ENCODE results near the gene HOXA13. TPM values are rescaled to one million over a fixed set of nuclear protein-coding genes. Genes with fewer than 3 reads are reported as not detected.

Gene HOXA13
- total and polyA plus RNA-seq, 8 donors: 29.0 TPM; not detected in 7

DNA sequence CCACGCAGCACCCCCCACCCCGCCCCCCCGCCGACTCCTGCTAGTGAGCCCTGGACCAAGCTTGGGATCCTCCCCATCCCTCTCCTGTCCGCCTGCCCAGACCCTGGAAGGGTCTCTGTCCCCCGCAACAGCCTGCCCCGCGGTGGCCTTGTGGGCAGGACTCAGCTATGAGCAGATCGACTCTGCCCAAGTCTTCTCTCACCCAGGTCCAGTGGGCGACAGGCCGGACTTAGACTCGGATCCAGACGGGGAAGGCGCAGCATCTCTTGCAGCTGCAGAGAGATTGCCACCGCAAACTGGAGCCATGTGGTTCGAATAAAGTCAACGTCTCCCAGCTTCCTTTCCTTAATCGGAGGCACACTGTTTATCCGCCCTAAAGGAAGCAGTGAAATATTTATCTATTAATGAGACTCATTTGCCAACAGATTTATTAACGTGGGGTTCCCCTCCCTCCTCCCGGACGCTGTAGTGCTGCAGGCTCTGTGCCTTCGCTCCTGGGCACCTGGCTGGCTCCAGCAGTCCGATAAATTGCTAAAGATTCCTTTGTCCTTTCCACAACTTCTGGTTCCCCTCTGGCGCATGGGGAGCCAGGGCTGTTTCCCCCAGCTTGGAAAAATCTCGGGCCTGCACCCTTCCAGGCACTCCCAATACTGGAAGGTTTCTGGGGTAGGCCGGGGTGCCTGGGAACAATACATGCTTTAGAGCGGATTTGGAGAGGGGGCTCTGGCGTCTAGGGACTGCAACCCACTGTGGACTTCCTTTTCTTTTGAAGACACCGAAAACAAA, 42.8 kb downstream of the HOXA13 start:
- no peaks in the 10 kb centered on the region for H3K36me3 ChIP-seq
- peak overlapping the region in 4 of 5 donors; percentile 62 to 99 (median 74) for H3K27ac ChIP-seq
- 14 to 26% (median 17%) methylated on average over 24 to 30 of the region's 30 CpGs for WGBS, 5 donors
- H3K27me3 ChIP-seq: peaks cover 8 to 100% (median 96%) of the 10 kb centered on the region in 3 donors
- peak in 1 of 2 donors; percentile 17 for DNase-seq
- H3K4me3 ChIP-seq: peak overlapping the region; percentile 43 to 65 (median 54)
- intact Hi-C loops (cut with DNase I; ENCODE audit: low total_unique reads): no loop called here
- TF ChIP-seq EP300 (IDR thresholded peaks at IDR 0.05) (no peak), POLR2AphosphoS5 (IDR thresholded peaks at IDR 0.05) (no peak), POLR2A (IDR thresholded peaks at IDR 0.05) (no peak)
- TF ChIP-seq, protein P1, sequence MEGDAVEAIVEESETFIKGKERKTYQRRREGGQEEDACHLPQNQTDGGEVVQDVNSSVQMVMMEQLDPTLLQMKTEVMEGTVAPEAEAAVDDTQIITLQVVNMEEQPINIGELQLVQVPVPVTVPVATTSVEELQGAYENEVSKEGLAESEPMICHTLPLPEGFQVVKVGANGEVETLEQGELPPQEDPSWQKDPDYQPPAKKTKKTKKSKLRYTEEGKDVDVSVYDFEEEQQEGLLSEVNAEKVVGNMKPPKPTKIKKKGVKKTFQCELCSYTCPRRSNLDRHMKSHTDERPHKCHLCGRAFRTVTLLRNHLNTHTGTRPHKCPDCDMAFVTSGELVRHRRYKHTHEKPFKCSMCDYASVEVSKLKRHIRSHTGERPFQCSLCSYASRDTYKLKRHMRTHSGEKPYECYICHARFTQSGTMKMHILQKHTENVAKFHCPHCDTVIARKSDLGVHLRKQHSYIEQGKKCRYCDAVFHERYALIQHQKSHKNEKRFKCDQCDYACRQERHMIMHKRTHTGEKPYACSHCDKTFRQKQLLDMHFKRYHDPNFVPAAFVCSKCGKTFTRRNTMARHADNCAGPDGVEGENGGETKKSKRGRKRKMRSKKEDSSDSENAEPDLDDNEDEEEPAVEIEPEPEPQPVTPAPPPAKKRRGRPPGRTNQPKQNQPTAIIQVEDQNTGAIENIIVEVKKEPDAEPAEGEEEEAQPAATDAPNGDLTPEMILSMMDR (IDR thresholded peaks at IDR 0.05): no peak
- H3K4me1 ChIP-seq: peaks cover 12 to 72% (median 54%) of the 10 kb centered on the region in 4 donors
- H3K9me3 ChIP-seq: no peaks in the 10 kb centered on the region

DNA sequence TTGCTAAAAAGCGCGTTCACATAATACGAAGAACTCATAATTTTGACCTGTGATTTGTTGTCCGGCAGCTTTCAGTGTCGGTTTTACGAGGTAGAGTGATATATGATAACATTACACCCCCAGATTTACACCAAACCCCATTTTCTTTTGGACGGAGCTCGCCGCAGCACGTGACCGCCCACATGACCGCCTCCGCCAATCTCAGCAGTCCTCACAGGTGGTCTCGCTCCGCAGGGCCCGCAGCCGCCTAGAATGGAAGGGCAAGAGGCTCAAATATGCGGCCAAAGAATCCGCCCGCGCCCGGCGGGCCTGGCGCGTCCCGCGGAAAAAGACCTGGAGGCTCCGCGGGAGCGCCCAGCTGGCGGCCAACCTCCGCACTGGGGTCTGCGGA, 43.4 kb downstream of the HOXA13 start, which contains the start of gene HOXA7:
Gene HOXA7 (minus strand): TSS at position 168 of the 391 bp plus-strand sequence. CDS start 130 bp downstream, at position 38.
- intact Hi-C loops (cut with DNase I; ENCODE audit: low total_unique reads): no loop called here
- H3K9me3 ChIP-seq: no peaks in the 10 kb centered on the region
- DNase-seq: peak; percentile 31 to 84
- H3K4me1 ChIP-seq: peaks cover 13 to 73% (median 57%) of the 10 kb centered on the region in 4 donors
- peaks cover 8 to 100% (median 96%) of the 10 kb centered on the region in 3 donors for H3K27me3 ChIP-seq
- 3 to 10% (median 8%) methylated on average over 15 to 33 of the region's 33 CpGs for WGBS, 5 donors
- peak within 1 kb of the TSS; percentile 43 to 65 (median 54) for H3K4me3 ChIP-seq
- TF ChIP-seq POLR2A (IDR thresholded peaks at IDR 0.05) (no peak), POLR2AphosphoS5 (IDR thresholded peaks at IDR 0.05) (no peak), EP300 (IDR thresholded peaks at IDR 0.05) (no peak)
- TF ChIP-seq, protein P1 (IDR thresholded peaks at IDR 0.05): no peak
- no peaks in the 10 kb centered on the region for H3K36me3 ChIP-seq
- peak within 1 kb of the TSS; percentile 30 to 99 (median 62) for H3K27ac ChIP-seq

DNA sequence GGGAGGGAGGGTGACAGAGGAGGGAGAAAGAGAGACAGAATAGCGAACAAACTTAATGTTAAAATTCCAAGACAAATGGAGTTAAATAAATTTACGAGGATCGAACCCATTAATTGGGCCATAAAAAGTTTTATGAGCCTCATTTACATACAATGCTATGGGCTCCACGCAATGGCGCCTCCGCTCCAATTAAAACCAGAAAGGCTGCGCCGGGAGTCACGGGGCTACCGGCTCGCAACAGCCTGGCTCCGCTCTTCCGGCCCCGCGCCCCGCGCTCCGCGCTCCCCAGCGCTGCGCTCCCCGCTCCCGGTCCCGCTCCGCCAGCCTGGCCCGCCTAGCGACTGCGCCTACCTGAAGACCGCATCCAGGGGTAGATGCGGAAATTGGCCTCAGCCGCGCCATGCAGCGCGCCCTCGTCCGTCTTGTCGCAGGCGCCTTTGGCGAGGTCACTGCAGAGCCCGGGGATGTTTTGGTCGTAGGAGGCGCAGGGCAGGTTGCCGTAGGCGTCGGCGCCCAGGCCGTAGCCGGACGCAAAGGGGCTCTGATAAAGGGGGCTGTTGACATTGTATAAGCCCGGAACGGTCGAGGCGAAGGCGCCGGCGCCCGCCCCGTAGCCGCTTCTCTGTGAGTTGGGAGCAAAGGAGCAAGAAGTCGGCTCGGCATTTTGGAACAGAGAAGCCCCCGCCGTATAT, 43.9 kb downstream of the HOXA13 start:
- TF ChIP-seq POLR2AphosphoS5 (IDR thresholded peaks at IDR 0.05) (no peak), POLR2A (IDR thresholded peaks at IDR 0.05) (no peak), EP300 (IDR thresholded peaks at IDR 0.05) (no peak)
- TF ChIP-seq, protein P1 (IDR thresholded peaks at IDR 0.05): no peak
- no peaks in the 10 kb centered on the region for H3K9me3 ChIP-seq
- intact Hi-C loops (cut with DNase I; ENCODE audit: low total_unique reads): no loop called here
- H3K36me3 ChIP-seq: no peaks in the 10 kb centered on the region
- peak in 1 of 2 donors; percentile 24 for DNase-seq
- WGBS, 5 donors: 5 to 7% (median 5%) methylated on average over 41 to 63 of the region's 63 CpGs
- peak overlapping the region; percentile 30 to 99 (median 62) for H3K27ac ChIP-seq
- H3K4me1 ChIP-seq: peaks cover 13 to 73% (median 54%) of the 10 kb centered on the region in 4 donors
- peaks cover 8 to 100% (median 96%) of the 10 kb centered on the region in 3 donors for H3K27me3 ChIP-seq
- H3K4me3 ChIP-seq: peak overlapping the region; percentile 43 to 65 (median 54)

All from stomach (tissue), 9 donors.